Anterior cingulate cortex (tissue), 58 donors: Measurements from ENCODE around the gene GTF2IRD1.

Experiments used
- DNase-seq, 58 donors: peaks; one replicate each; lab custom pipeline; 2025; lab: John Stamatoyannopoulos, UW

GTF2IRD1 gene

GRCh38 chr7:74466196-74466813 lies 12.6 kb downstream of the GTF2IRD1 start:
- DNase-seq: peak in 43 of 58 donors; percentile 8 to 78 (median 40)

GRCh38 chr7:74467876-74468275 lies 14.2 kb downstream of the GTF2IRD1 start:
- no peak for DNase-seq

GRCh38 chr7:74470504-74470903 lies 16.8 kb downstream of the GTF2IRD1 start:
- no peak for DNase-seq

- DNase-seq: no peak
These were observed 19.4 kb downstream of the GTF2IRD1 start for GRCh38 chr7:74473116-74473515.

GRCh38 chr7:74474271-74474865 lies 20.7 kb downstream of the GTF2IRD1 start:
- DNase-seq: no peak

- no peak for DNase-seq
These were observed 21.7 kb downstream of the GTF2IRD1 start for GRCh38 chr7:74475243-74475986.

- no peak for DNase-seq
These were observed 22.3 kb downstream of the GTF2IRD1 start for GRCh38 chr7:74475987-74476350.

GRCh38 chr7:74476626-74477025 lies 22.9 kb downstream of the GTF2IRD1 start:
- DNase-seq: no peak

GRCh38 chr7:74478671-74479065 lies 25.0 kb downstream of the GTF2IRD1 start:
- DNase-seq: peak in 1 of 58 donors; percentile 16

GRCh38 chr7:74479066-74479781 lies 25.5 kb downstream of the GTF2IRD1 start:
- peak in 39 of 58 donors; percentile 10 to 69 (median 38) for DNase-seq

GRCh38 chr7:74479961-74480829 lies 26.5 kb downstream of the GTF2IRD1 start:
- DNase-seq: peak; percentile 28 to 94 (median 82)

- DNase-seq: peak in 4 of 58 donors; percentile 23 to 58 (median 52)
These were observed 27.2 kb downstream of the GTF2IRD1 start for GRCh38 chr7:74480861-74481417.

GRCh38 chr7:74481458-74482196 lies 27.9 kb downstream of the GTF2IRD1 start:
- peak in 1 of 58 donors; percentile 4 for DNase-seq

GRCh38 chr7:74482197-74482467 lies 28.4 kb downstream of the GTF2IRD1 start:
- no peak for DNase-seq

GRCh38 chr7:74482629-74483401 lies 29.1 kb downstream of the GTF2IRD1 start:
- no peak for DNase-seq

GRCh38 chr7:74483402-74484336 lies 30.0 kb downstream of the GTF2IRD1 start:
- DNase-seq: peak in 4 of 58 donors; percentile 12 to 31 (median 15)

GRCh38 chr7:74485611-74486010 lies 31.9 kb downstream of the GTF2IRD1 start:
- no peak for DNase-seq
